NCI-H2107 treated with DMSO at 0.1 percent for 48 hours (cell line): Measurements from ENCODE around the gene ZBTB32.

Experiments used
- DNase-seq: peaks from one replicate; lab custom pipeline; 2025; ENCODE audit not compliant: unreplicated experiment; lab: John Stamatoyannopoulos, UW

ZBTB32 gene

DNA sequence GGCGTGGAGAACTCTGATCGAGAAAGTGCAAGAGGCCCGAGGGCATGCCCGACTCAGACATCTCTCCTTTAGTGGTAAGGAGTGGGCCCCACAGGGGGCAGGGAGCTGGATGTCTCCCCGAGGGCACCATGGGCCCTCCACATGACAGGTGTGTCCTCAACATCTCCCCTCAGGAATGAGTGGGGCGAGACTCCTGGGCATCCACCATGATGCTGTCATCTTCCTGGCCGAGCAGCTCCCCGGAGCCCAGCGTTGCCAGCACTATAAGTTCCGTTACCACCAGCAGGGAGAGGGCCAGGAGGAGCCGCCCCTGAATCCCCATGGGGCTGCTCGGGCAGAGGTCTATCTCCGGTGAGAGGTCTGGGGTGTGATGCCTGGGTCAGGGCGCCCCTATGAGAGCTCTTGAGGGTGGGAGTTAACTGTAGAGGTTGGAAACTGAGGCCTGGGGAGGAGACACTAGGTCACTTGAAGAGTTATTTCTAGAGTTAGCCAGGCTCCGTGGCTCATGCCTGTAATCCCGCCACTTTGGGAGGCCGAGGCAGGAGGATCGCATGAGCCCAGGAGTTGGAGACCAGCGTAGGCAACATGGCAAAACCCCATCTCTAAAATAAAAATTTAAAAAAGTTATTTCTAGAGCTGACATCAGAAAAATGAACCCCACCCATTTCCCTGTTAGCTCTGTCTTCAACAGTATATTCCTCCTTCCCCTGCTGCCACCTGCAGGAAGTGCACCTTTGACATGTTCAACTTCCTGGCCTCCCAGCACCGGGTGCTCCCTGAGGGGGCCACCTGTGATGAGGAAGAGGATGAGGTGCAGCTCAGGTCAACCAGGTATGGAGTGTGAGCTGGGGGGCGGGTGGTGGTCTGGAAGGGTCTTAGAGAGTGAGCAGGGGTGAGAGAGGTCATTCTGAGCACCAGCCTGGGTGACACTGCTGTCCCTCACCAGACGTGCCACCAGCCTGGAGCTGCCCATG lies 32.8 kb downstream of the ZBTB32 start:
- no peak for DNase-seq

- DNase-seq = no peak
Measured at GRCh38 chr19:35738021-35738886, 33.9 kb downstream of the ZBTB32 start.

- DNase-seq = no peak
Measured at GRCh38 chr19:35738887-35739229, 34.5 kb downstream of the ZBTB32 start.

GRCh38 chr19:35739275-35740107 lies 35.1 kb downstream of the ZBTB32 start:
- DNase-seq = no peak

GRCh38 chr19:35740108-35740422 lies 35.7 kb downstream of the ZBTB32 start:
- no peak for DNase-seq

GRCh38 chr19:35740423-35741202 lies 36.3 kb downstream of the ZBTB32 start:
- DNase-seq = peak; percentile 95

GRCh38 chr19:35741203-35741515 lies 36.8 kb downstream of the ZBTB32 start:
- DNase-seq = no peak

DNA sequence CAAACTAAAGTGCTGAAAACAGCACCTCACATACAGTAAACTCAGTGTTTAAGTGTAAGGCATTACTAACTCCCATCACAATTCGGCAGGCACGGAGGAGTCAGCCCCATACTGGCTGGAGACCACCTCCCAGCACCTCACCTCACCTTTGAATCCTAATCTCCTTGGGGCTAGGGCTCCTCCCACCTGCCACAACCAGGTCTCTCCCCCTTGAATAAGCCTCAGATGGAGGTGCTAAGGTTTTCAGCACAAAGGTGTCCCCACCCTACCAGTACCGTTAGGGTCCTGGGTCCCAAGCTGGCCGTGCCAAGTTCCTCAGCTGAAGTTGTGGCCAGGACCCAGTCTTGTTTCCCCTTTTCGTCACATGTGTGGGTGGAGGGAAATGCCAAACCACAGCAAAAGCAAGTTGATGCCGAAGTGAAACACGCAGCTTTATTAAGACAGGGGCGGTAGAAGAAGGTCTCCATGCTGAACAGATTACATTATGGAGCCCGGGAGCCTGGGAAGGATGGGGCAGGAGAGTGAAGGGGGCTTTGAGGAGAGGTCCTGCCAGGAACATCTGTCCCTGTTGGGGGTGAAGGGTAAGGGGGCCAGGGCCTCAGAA lies 37.9 kb downstream of the ZBTB32 start, which contains the start of gene IGFLR1:
TSS of gene IGFLR1 (minus strand) at position 332 of the 604 bp plus-strand sequence. CDS start 1,272 bp downstream, outside the sequence.
- no peak for DNase-seq

DNA sequence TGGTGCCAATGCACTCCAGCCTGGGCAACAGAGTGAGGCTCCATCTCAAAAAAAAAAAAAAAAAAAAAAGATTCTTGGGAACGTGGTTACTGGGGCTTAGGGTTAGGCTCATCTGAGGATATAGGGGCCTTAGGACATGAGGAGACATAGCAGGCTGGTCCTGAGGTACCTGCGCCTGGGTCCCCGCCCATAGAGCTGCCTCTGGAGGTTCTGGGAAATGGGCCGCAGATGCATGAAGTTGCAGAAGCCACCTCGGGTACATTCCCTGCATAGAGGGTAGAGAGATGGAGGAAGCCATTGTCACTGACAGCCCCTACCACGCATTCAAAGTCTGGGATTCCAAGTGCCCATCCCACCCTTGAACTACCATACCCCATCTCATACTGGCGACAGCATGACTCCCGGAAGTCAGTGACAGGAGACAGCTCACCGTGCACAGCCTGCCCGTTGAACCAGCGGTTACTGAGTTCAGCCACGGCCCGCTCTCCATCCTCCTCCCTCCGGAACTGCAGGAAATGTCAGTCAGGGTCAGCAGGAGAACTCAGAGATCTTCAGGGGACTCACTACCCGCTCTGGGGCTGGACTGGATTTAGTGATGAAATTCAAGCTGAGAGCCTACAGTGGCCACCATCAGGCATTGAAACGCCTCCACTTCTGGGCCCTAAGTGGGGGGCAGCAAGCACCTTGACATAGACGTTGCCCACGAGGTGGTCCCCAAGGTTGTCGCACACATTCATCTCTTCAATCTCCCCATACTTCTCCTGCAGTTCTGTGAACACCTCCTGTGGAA lies 39.5 kb downstream of the ZBTB32 start:
- DNase-seq = no peak

- DNase-seq = peak; percentile 93
Measured at GRCh38 chr19:35744430-35745327, 40.3 kb downstream of the ZBTB32 start.

DNA sequence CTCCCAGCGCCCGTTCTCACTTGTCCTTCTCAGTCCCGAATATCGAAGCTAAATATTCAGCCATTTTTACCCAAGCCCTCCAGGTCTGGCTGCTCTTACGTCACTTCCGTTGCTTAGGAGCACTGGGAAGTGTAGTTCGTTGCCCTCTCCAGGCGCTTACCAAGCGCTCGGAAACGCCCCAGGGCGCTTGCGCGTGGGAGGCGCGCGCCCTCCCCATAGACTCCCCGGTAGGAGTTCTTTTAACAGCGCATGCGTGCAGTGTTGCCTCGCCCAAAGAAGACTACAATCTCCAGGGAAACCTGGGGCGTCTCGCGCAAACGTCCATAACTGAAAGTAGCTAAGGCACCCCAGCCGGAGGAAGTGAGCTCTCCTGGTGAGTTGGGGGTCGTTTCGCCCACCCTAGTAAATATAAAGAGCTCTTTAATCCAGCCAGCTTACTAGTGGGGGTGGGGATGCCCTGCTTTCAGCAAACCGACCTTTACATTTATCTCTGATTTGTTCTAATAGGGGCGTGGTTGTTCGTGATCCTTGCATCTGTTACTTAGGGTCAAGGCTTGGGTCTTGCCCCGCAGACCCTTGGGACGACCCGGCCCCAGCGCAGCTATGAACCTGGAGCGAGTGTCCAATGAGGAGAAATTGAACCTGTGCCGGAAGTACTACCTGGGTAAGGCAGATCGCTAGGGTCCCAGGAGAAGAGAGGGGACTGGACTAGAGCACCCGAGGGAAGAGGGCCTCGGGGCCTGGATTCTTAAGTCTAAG lies 41.1 kb downstream of the ZBTB32 start, which contains the start of the genes PSENEN and U2AF1L4:
TSS of gene PSENEN (plus strand) at position 324 of the 759 bp plus-strand sequence. CDS start at position 604, 280 bp downstream.
TSS of gene U2AF1L4 (minus strand) at position 91 of the 759 bp plus-strand sequence. CDS start at position 64, 27 bp downstream.
- peak; percentile 97 for DNase-seq

- no peak for DNase-seq
Measured at GRCh38 chr19:35746087-35746462, 41.7 kb downstream of the ZBTB32 start.

DNA sequence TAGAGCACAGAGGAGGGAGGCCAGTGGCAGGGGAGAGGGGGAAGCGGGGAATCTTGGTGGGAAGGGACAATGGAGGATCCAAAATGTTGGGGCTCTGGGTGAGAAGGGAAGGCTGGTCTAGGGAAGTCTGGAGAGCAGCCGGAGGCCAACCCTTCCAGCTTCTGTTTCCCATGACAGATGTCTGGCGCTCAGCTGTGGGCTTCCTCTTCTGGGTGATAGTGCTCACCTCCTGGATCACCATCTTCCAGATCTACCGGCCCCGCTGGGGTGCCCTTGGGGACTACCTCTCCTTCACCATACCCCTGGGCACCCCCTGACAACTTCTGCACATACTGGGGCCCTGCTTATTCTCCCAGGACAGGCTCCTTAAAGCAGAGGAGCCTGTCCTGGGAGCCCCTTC lies 42.2 kb downstream of the ZBTB32 start:
- DNase-seq = no peak

GRCh38 chr19:35748106-35749020 lies 44.0 kb downstream of the ZBTB32 start, which contains the start of gene LIN37:
LIN37 (plus strand) TSS chr19:35748576; CDS start chr19:35748725, 149 bp downstream.
- peak; percentile 98 for DNase-seq

DNA sequence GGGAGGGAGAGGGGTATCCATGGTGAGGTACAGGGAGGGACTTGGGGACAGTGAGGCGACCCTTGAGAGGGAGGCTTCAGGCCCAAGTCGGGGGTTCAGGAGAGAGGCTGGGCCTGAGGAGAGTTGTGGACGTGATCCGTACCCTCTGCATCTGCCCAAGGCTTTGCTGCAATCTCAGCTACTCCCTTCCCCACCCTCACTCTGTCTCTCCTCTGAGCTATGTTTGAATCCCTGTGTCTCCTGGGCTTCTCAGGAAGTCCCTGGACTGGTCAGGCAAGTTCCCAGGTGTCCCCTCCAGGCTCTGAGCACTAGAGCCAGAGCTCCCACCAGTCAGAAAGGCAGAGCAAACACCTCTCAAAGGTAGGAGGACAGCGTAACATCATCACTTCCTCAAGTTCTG lies 45.8 kb downstream of the ZBTB32 start:
- DNase-seq = no peak
